Nephron progenitor cell (in vitro differentiated cells): ENCODE results near the gene ADGRA3.

Experiments used
- DNase-seq: peaks from one replicate; pipeline ENCODE4 v3.0.0; 2021
- H3K27ac Mint-ChIP-seq: 2 replicates; pipeline ENCODE4 v1.8.0; 2021; ENCODE audit warnings: mild to moderate bottlenecking, moderate library complexity, mixed read lengths
- H3K27me3 Mint-ChIP-seq: 2 replicates; pipeline ENCODE4 v1.8.0; 2021; ENCODE audit warnings: mild to moderate bottlenecking, low read depth, mixed read lengths; ENCODE audit not compliant: poor library complexity
- H3K36me3 Mint-ChIP-seq: 2 replicates; pipeline ENCODE4 v1.8.0; 2021; ENCODE audit warnings: low read depth, mixed read lengths
- H3K4me1 Mint-ChIP-seq: 2 replicates; pipeline ENCODE4 v1.8.0; 2021; ENCODE audit warnings: mixed read lengths
- H3K4me3 Mint-ChIP-seq: 2 replicates; pipeline ENCODE4 v1.8.0; 2021; ENCODE audit warnings: mild to moderate bottlenecking, moderate library complexity, mixed read lengths
- H3K9me3 Mint-ChIP-seq: 2 replicates; pipeline ENCODE4 v1.8.0; 2021; ENCODE audit warnings: mild to moderate bottlenecking, moderate library complexity, mixed read lengths
- CTCF ChIP-seq: fragments of 200-600 bp; sonication (generic); IDR thresholded peaks from 2 replicates; pipeline ENCODE4 v1.5.0; 2021; ENCODE audit warnings: antibody characterized with exemption

Gene ADGRA3

DNA sequence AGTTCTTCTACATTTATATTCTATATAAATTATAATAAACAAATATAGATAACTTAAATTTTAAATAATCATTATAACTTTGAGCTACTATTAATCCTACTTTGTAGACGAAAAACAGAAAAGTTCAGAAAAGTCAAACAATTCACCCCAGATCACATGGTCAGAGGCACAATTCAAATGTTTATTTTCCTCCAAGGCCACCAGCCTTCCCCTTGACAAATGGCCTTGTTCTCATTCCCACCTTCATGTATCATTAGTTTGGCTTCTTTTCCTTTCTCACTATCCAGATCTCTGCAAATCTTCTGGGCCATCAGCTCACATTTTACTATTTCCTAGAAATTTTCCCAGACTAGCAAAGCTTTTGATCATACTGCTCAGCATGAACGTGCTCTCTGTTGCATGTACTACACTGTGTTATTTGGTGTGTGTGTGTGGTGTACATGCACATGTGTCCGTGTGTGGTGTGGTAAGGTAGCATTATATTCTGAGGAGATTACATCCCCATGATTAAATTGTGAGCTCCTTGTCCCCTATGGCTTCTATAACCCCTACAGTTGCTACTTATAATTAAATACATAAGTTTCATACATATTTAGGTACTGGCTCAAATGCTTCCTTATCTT lies 61.5 kb downstream of the ADGRA3 start:
- Mint-ChIP-seq H3K9me3 (no peaks in the 10 kb centered on the region), H3K4me3 (no peak overlapping the region), H3K4me1 (peaks cover 51% of the 10 kb centered on the region), H3K36me3 (peaks cover 44% of the 10 kb centered on the region), H3K27me3 (no peaks in the 10 kb centered on the region), H3K27ac (peak overlapping the region; percentile 79)
- DNase-seq = no peak
- TF ChIP-seq CTCF = no peak

GRCh38 chr4:22444813-22445212 lies 71.1 kb downstream of the ADGRA3 start:
- peaks cover 78% of the 10 kb centered on the region for H3K36me3 Mint-ChIP-seq
- no peak for DNase-seq
- H3K4me3 Mint-ChIP-seq = no peak overlapping the region
- H3K9me3 Mint-ChIP-seq = no peaks in the 10 kb centered on the region
- H3K27me3 Mint-ChIP-seq = no peaks in the 10 kb centered on the region
- no peak for TF ChIP-seq CTCF
- H3K4me1 Mint-ChIP-seq = no peaks in the 10 kb centered on the region
- no peak overlapping the region for H3K27ac Mint-ChIP-seq

GRCh38 chr4:22442956-22443355 lies 72.9 kb downstream of the ADGRA3 start:
- Mint-ChIP-seq H3K36me3 (peaks cover 73% of the 10 kb centered on the region), H3K9me3 (no peaks in the 10 kb centered on the region), H3K4me1 (no peaks in the 10 kb centered on the region), H3K4me3 (no peak overlapping the region), H3K27me3 (no peaks in the 10 kb centered on the region), H3K27ac (no peak overlapping the region)
- DNase-seq = no peak
- TF ChIP-seq CTCF = no peak

- Mint-ChIP-seq H3K27ac (peak overlapping the region; percentile 26), H3K9me3 (no peaks in the 10 kb centered on the region), H3K27me3 (no peaks in the 10 kb centered on the region), H3K4me3 (no peak overlapping the region), H3K4me1 (no peaks in the 10 kb centered on the region), H3K36me3 (peaks cover 75% of the 10 kb centered on the region)
- DNase-seq = no peak
- TF ChIP-seq CTCF = no peak
Observed at GRCh38 chr4:22440999-22441398, 74.9 kb downstream of the ADGRA3 start.

DNA sequence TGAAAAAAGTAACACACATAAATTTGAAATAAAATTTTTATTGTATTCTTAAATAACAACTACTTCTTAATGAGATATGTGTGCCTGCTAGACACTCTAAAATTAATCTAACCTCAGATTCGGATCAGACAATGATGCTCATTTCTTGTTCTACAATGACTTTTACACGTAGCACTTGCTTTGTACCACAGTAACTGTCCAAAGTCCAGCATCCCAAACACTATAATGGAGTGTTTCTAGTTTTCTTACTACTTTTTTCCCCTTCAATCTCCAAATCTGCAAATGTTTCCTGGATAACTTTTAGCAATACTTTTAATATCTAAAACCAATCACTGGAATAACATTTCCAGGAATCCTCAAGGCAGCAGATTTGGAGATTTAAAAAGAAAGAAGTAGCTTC lies 75.9 kb downstream of the ADGRA3 start:
- TF ChIP-seq CTCF = no peak
- Mint-ChIP-seq H3K27me3 (no peaks in the 10 kb centered on the region), H3K9me3 (no peaks in the 10 kb centered on the region), H3K4me1 (peaks cover under 1% of the 10 kb centered on the region), H3K4me3 (no peak overlapping the region), H3K36me3 (peaks cover 75% of the 10 kb centered on the region), H3K27ac (no peak overlapping the region)
- no peak for DNase-seq

DNA sequence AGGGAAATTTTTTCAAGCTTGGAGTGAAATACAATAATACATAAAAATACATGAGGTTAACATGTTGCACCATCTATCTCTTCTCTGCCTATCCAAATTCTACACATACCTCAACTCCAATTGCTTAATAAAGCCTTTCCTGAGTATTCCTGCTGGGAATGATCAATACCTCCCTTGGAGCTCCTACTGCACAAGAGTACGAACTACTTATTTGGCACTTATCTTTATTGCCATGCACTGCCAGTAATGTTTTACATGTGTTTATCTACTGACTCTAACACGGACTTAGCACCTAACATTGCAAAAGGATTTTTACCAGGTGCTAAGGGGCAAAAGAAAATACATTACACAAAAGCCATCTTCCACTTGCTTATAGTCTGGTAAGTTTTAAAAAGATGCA lies 80.2 kb downstream of the ADGRA3 start:
- Mint-ChIP-seq H3K9me3 (no peaks in the 10 kb centered on the region), H3K36me3 (peaks cover 70% of the 10 kb centered on the region), H3K4me3 (no peak overlapping the region), H3K4me1 (peaks cover 6% of the 10 kb centered on the region), H3K27ac (no peak overlapping the region), H3K27me3 (no peaks in the 10 kb centered on the region)
- no peak for DNase-seq
- no peak for TF ChIP-seq CTCF
